22Rv1 (cell line): ENCODE data around the gene PLXNA4.

Experiments used
- ZFX ChIP-seq: fragments of 450-650 bp; IDR thresholded peaks from 2 replicates; pipeline ENCODE4 v1.6.1; 2017; ENCODE audit warnings: antibody characterized with exemption, borderline replicate concordance
- TF ChIP-seq, protein P1 (sequence below): fragments of 450-650 bp; IDR thresholded peaks from 2 replicates; pipeline ENCODE4 v1.5.1; 2017; ENCODE audit warnings: mild to moderate bottlenecking

DNA sequence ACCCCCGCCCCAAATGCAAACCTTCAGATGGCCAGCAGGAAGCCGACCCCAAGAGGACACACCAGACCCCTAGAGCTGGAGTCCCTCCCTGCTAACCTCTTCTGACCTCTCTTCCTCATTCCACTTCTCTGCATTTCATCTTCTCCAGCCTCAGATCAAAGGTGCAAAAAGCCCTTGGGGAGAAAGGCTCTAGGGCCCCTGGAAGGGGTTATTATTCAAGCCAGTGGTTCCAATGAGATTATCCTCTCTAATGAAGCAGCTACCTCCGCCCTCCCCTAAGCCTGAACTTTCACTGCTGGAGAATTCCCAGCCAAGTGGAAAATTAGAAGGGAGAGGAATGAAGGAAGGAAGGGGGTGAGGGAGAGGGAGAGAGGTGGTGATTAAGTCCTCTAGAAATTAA is 343.9 kb downstream of the PLXNA4 start:
- TF ChIP-seq, protein P1, sequence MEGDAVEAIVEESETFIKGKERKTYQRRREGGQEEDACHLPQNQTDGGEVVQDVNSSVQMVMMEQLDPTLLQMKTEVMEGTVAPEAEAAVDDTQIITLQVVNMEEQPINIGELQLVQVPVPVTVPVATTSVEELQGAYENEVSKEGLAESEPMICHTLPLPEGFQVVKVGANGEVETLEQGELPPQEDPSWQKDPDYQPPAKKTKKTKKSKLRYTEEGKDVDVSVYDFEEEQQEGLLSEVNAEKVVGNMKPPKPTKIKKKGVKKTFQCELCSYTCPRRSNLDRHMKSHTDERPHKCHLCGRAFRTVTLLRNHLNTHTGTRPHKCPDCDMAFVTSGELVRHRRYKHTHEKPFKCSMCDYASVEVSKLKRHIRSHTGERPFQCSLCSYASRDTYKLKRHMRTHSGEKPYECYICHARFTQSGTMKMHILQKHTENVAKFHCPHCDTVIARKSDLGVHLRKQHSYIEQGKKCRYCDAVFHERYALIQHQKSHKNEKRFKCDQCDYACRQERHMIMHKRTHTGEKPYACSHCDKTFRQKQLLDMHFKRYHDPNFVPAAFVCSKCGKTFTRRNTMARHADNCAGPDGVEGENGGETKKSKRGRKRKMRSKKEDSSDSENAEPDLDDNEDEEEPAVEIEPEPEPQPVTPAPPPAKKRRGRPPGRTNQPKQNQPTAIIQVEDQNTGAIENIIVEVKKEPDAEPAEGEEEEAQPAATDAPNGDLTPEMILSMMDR: no peak
- TF ChIP-seq ZFX: no peak
